MM.1S (cell line): ENCODE data around the gene METAP1D.
"Not testable (repeated sequence)": the region's sequence is repeated elsewhere in the genome, so short reads cannot be mapped to it uniquely, and the experiment has no call there.

Experiments
- DNase-seq: peaks from one replicate; pipeline ENCODE4 v3.0.0-alpha.2; 2015
- H2AFZ ChIP-seq: fragments of 300-600 bp; sonication (generic); 2 replicates; pipeline ENCODE4 v1.6.0; 2016; ENCODE audit warnings: antibody characterized with exemption, low read length
- H3F3A ChIP-seq: fragments of 300-600 bp; sonication (generic); 2 replicates; pipeline ENCODE4 v1.6.1; 2016; ENCODE audit warnings: mild to moderate bottlenecking, antibody characterized with exemption, low read length, moderate library complexity, mixed read lengths; ENCODE audit not compliant: insufficient read depth
- H3K27ac ChIP-seq: fragments of 300-600 bp; sonication (generic); 2 replicates; pipeline ENCODE4 v1.5.1; 2016; ENCODE audit warnings: mild to moderate bottlenecking, low read length
- H3K27me3 ChIP-seq: fragments of 300-600 bp; sonication (generic); replicated peaks from 2 replicates; pipeline ENCODE4 v1.6.0; 2016; ENCODE audit warnings: low read length; ENCODE audit not compliant: insufficient read depth
- H3K36me3 ChIP-seq: fragments of 300-600 bp; sonication (generic); replicated peaks from 2 replicates; pipeline ENCODE4 v1.6.1; 2016; ENCODE audit warnings: mild to moderate bottlenecking, low read length, mixed read lengths; ENCODE audit not compliant: insufficient read depth
- H3K4me1 ChIP-seq: fragments of 300-600 bp; sonication (generic); 2 replicates; pipeline ENCODE4 v1.6.1; 2016; ENCODE audit warnings: low read length, mixed read lengths
- H3K4me2 ChIP-seq: fragments of 300-600 bp; sonication (generic); 2 replicates; pipeline ENCODE4 v1.6.0; 2016; ENCODE audit warnings: low read depth, low read length
- H3K4me3 ChIP-seq: fragments of 300-600 bp; sonication (generic); 2 replicates; pipeline ENCODE4 v1.5.1; 2016; ENCODE audit warnings: low read length, mixed read lengths
- H3K79me2 ChIP-seq: fragments of 300-600 bp; sonication (generic); 2 replicates; pipeline ENCODE4 v1.6.1; 2016; ENCODE audit warnings: mixed run types, low read length, mixed read lengths
- H3K9ac ChIP-seq: fragments of 300-600 bp; sonication (generic); 2 replicates; pipeline ENCODE4 v1.6.1; 2016; ENCODE audit warnings: low read length, mixed read lengths
- H3K9me2 ChIP-seq: fragments of 300-600 bp; sonication (generic); replicated peaks from 2 replicates; pipeline ENCODE4 v1.6.1; 2016; ENCODE audit warnings: mild to moderate bottlenecking, low read length, mixed read lengths; ENCODE audit not compliant: insufficient read depth
- H3K9me3 ChIP-seq: fragments of 300-600 bp; sonication (generic); replicated peaks from 2 replicates; pipeline ENCODE4 v1.6.1; 2016; ENCODE audit warnings: mild to moderate bottlenecking, low read length, mixed read lengths; ENCODE audit not compliant: insufficient read depth
- H4K20me1 ChIP-seq: fragments of 300-600 bp; sonication (generic); 2 replicates; pipeline ENCODE4 v1.6.1; 2016; ENCODE audit warnings: mild to moderate bottlenecking, low read length, moderate library complexity, mixed read lengths; ENCODE audit not compliant: insufficient read depth
- EZH2 ChIP-seq: fragments of 300-600 bp; sonication (generic); optimal IDR thresholded peaks from 2 replicates; pipeline ENCODE3; 2017; ENCODE audit warnings: low read depth, mild to moderate bottlenecking, antibody characterized with exemption, low read length, mixed read lengths
- EZH2phosphoT487 ChIP-seq: fragments of 300-600 bp; sonication (generic); IDR thresholded peaks from 2 replicates; pipeline ENCODE4 v1.6.1; 2018; ENCODE audit warnings: antibody characterized with exemption, low read length
- TF ChIP-seq, protein P1 (sequence below): fragments of 300-600 bp; sonication (generic); IDR thresholded peaks from 2 replicates; pipeline ENCODE4 v1.5.1; 2016; ENCODE audit warnings: antibody characterized with exemption, low read length, mixed read lengths

Gene METAP1D

DNA sequence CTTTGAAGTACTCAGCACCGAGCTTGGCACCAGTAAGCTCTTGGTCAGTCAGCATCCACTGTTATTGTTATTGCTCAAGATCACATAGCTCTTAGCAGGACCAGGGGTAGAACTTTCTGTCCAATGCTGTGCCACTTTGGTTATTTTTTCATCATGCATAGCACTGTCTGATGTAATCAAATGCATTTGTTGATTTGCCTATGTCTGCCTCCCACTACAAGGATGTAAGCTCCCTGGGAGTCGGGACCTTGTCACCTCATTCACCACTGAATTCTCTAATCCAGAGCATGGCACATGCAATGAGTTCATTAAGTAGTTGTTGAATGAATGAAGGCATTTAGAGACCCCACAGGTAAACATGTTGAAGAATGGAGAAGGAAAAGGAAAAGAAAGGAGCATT is 56.5 kb downstream of the METAP1D start:
- H3K9ac ChIP-seq, result no peak overlapping the region
- no peaks in the 10 kb centered on the region for H3F3A ChIP-seq
- no peaks in the 10 kb centered on the region for H3K79me2 ChIP-seq
- no peaks in the 10 kb centered on the region for H4K20me1 ChIP-seq
- H3K27ac ChIP-seq, result no peak overlapping the region
- no peaks in the 10 kb centered on the region for H3K36me3 ChIP-seq
- no peak overlapping the region for H2AFZ ChIP-seq
- H3K4me1 ChIP-seq, result no peaks in the 10 kb centered on the region
- H3K4me2 ChIP-seq, result no peak overlapping the region
- H3K9me3 ChIP-seq, result no peaks in the 10 kb centered on the region
- H3K27me3 ChIP-seq, result no peaks in the 10 kb centered on the region
- no peak overlapping the region for H3K4me3 ChIP-seq
- TF ChIP-seq EZH2 (no peak), EZH2phosphoT487 (no peak)
- TF ChIP-seq, protein P1, sequence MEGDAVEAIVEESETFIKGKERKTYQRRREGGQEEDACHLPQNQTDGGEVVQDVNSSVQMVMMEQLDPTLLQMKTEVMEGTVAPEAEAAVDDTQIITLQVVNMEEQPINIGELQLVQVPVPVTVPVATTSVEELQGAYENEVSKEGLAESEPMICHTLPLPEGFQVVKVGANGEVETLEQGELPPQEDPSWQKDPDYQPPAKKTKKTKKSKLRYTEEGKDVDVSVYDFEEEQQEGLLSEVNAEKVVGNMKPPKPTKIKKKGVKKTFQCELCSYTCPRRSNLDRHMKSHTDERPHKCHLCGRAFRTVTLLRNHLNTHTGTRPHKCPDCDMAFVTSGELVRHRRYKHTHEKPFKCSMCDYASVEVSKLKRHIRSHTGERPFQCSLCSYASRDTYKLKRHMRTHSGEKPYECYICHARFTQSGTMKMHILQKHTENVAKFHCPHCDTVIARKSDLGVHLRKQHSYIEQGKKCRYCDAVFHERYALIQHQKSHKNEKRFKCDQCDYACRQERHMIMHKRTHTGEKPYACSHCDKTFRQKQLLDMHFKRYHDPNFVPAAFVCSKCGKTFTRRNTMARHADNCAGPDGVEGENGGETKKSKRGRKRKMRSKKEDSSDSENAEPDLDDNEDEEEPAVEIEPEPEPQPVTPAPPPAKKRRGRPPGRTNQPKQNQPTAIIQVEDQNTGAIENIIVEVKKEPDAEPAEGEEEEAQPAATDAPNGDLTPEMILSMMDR, result no peak
- no peak for DNase-seq
- H3K9me2 ChIP-seq, result no peaks in the 10 kb centered on the region

DNA sequence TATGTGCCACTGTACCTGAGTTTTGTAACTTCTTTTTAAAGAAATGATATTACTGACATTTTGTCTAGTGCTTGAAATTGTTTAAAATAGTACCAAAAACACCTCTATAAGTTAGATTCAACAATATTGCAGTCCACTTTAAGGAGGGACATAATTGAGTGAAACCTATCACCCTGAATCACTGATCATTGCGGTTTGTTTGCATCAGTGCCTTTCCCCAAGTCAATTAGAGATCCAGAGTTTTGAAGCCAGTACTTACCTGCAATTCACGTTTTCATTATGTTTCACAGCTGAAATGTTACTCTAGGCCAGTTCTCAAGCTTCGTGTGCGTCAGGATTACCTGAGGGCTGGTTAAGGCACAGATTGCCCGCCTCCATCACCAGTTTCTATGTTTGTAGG is 58.9 kb downstream of the METAP1D start:
- H3K36me3 ChIP-seq, result no peaks in the 10 kb centered on the region
- H3F3A ChIP-seq, result no peaks in the 10 kb centered on the region
- no peaks in the 10 kb centered on the region for H3K4me1 ChIP-seq
- H3K9me3 ChIP-seq, result no peaks in the 10 kb centered on the region
- H4K20me1 ChIP-seq, result no peaks in the 10 kb centered on the region
- no peak overlapping the region for H3K4me2 ChIP-seq
- no peak overlapping the region for H3K4me3 ChIP-seq
- no peak overlapping the region for H3K9ac ChIP-seq
- H2AFZ ChIP-seq, result no peak overlapping the region
- no peak for DNase-seq
- no peaks in the 10 kb centered on the region for H3K79me2 ChIP-seq
- H3K27ac ChIP-seq, result no peak overlapping the region
- TF ChIP-seq, protein P1, result no peak
- TF ChIP-seq EZH2 (no peak), EZH2phosphoT487 (no peak)
- no peaks in the 10 kb centered on the region for H3K27me3 ChIP-seq
- H3K9me2 ChIP-seq, result no peaks in the 10 kb centered on the region

DNA sequence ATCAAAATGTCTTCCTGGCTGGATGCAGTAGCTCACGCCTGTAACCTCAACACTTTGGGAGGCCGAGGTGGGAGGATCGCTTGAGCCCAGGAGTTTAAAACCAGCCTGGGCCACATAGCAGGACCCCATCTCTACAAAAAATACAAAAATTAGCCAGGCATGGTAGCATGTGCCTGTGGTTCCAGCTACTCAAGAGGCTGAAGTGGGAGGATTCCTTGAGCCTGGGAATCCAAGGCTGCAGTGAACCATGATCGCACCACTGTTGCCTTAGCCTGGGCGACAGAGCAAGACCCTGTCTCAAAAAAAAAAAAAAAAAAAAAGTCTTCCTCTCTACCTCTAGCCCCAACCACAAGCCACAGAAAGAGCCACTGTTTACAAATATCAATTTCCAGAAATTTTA is 60.4 kb downstream of the METAP1D start:
- H3K4me3 ChIP-seq, H3K9me3 ChIP-seq, H3F3A ChIP-seq, H3K9me2 ChIP-seq, H3K4me2 ChIP-seq, H3K4me1 ChIP-seq, H3K27me3 ChIP-seq, H3K36me3 ChIP-seq, H2AFZ ChIP-seq, H3K9ac ChIP-seq, H4K20me1 ChIP-seq, DNase-seq, H3K27ac ChIP-seq, H3K79me2 ChIP-seq: not testable (repeated sequence)

DNA sequence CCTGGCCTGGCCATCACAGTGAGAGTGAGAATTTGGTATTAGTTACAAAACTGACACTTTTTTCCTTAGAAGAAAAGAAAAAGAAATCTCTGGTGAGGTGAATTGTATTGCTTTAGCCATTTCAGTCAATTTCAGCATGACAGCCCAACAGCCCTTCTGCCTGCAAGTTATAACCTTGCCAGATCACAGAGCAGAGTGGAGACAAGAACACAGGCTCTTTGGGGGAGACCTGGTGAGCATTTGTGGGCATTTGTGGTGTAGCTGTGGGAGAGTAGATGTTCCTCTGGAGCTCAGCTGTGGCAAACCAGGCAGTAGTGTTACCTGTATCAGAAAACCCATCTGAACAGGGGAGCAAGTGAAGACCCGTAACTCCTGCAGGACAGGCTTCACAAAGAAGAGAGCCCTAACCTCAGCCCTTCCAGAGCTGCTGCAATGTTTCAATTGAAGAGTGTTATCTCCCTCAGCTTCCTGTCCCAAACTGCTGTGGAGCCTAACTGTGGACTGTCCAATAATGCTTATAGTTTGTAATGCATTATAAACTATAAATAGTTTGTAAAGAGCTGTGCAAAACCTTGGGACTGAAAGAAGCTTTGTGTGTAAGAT is 62.8 kb downstream of the METAP1D start:
- no peaks in the 10 kb centered on the region for H3F3A ChIP-seq
- H3K27ac ChIP-seq, result no peak overlapping the region
- no peak overlapping the region for H3K9ac ChIP-seq
- no peaks in the 10 kb centered on the region for H3K27me3 ChIP-seq
- no peak for DNase-seq
- no peaks in the 10 kb centered on the region for H4K20me1 ChIP-seq
- H3K79me2 ChIP-seq, result no peaks in the 10 kb centered on the region
- H3K4me2 ChIP-seq, result no peak overlapping the region
- no peaks in the 10 kb centered on the region for H3K36me3 ChIP-seq
- H3K9me2 ChIP-seq, result no peaks in the 10 kb centered on the region
- H2AFZ ChIP-seq, result no peak overlapping the region
- H3K9me3 ChIP-seq, result no peaks in the 10 kb centered on the region
- no peaks in the 10 kb centered on the region for H3K4me1 ChIP-seq
- no peak overlapping the region for H3K4me3 ChIP-seq
- TF ChIP-seq EZH2phosphoT487 (no peak), EZH2 (no peak)
- TF ChIP-seq, protein P1, result no peak
